GM13976 (cell line): ENCODE measurements around the gene SLC25A17.
"Not testable (repeated sequence)": the region's sequence is repeated elsewhere in the genome, so short reads cannot be mapped to it uniquely, and the experiment has no call there.

Source experiments
- DNase-seq: peaks from one replicate; pipeline ENCODE4 v3.0.0; 2012; ENCODE audit warnings: low spot score
- CTCF ChIP-seq: IDR thresholded peaks from 2 replicates; pipeline ENCODE4 v1.5.1; 2012; ENCODE audit warnings: borderline replicate concordance, mild to moderate bottlenecking; ENCODE audit not compliant: insufficient read depth; ENCODE audit errors: extremely low read depth, missing control alignments, control extremely low read depth
- in situ Hi-C: fragments of 300-500 bp; cut with MboI; formaldehyde crosslinking; loops from one replicate; pipeline ENCODE4 v1.12.0; 2022; ENCODE audit warnings: low sequenced_read_pairs, mixed read lengths, inconsistent platforms; ENCODE audit not compliant: unreplicated experiment

The SLC25A17 gene

GRCh38 chr22:40856513-40857308 is 37.6 kb upstream of the SLC25A17 start, which contains the start of the genes ST13 and XPNPEP3:
Gene ST13, minus strand, starts transcription at chr22:40856639. Its CDS starts 99 bp downstream, at chr22:40856540.
Gene XPNPEP3, plus strand, starts transcription at chr22:40857148. Its CDS starts 34 bp downstream, at chr22:40857182.
- in situ Hi-C loops: no loop called here
- TF ChIP-seq CTCF: no peak
- peak; percentile 94 for DNase-seq

- in situ Hi-C loops: no loop called here
- peak; percentile 23 for DNase-seq
- no peak for TF ChIP-seq CTCF
Measured at GRCh38 chr22:40855979-40856512, 36.9 kb upstream of the SLC25A17 start.

- in situ Hi-C loops: no loop called here
- TF ChIP-seq CTCF: no peak
- no peak for DNase-seq
Measured at GRCh38 chr22:40855071-40855978, 36.2 kb upstream of the SLC25A17 start.

- no peak for TF ChIP-seq CTCF
- in situ Hi-C loops: no loop called here
- DNase-seq: no peak
Measured at GRCh38 chr22:40853961-40854360, 34.8 kb upstream of the SLC25A17 start.

- in situ Hi-C loops: no loop called here
- no peak for DNase-seq
- no peak for TF ChIP-seq CTCF
Measured at GRCh38 chr22:40853333-40853732, 34.2 kb upstream of the SLC25A17 start.

GRCh38 chr22:40845816-40846215 is 26.7 kb upstream of the SLC25A17 start:
- DNase-seq, in situ Hi-C loops: not testable (repeated sequence)
